GM12864 (cell line): ENCODE data around the gene TMOD1.

Experiments
- DNase-seq: peaks from one replicate; pipeline ENCODE4 v3.0.0-alpha.2; 2011; ENCODE audit warnings: low read depth
- H3K4me3 ChIP-seq: 2 replicates; pipeline ENCODE4 v1.5.1; 2011; ENCODE audit warnings: mild to moderate bottlenecking, low read depth, low read length, control low read depth
- CTCF ChIP-seq: IDR thresholded peaks from 2 replicates; pipeline ENCODE4 v1.5.1; 2011; ENCODE audit warnings: low read depth, mild to moderate bottlenecking, moderate library complexity, low read length, control low read depth, inconsistent platforms; ENCODE audit errors: missing control alignments

The TMOD1 gene

GRCh38 chr9:97555164-97555563, 53.7 kb downstream of the TMOD1 start:
- TF ChIP-seq CTCF: no peak
- DNase-seq: no peak
- no peak overlapping the region for H3K4me3 ChIP-seq

- no peak overlapping the region for H3K4me3 ChIP-seq
- DNase-seq: no peak
- no peak for TF ChIP-seq CTCF
Observed at GRCh38 chr9:97556036-97556720, 54.7 kb downstream of the TMOD1 start.

- H3K4me3 ChIP-seq: no peak overlapping the region
- no peak for DNase-seq
- TF ChIP-seq CTCF: no peak
Observed at GRCh38 chr9:97556721-97557605, 55.5 kb downstream of the TMOD1 start.

- DNase-seq: no peak
- no peak overlapping the region for H3K4me3 ChIP-seq
- TF ChIP-seq CTCF: no peak
Observed at GRCh38 chr9:97557606-97558095, 56.2 kb downstream of the TMOD1 start.

GRCh38 chr9:97558701-97559101, 57.2 kb downstream of the TMOD1 start:
- no peak for TF ChIP-seq CTCF
- DNase-seq: peak; percentile 7
- H3K4me3 ChIP-seq: peak overlapping the region; percentile 30; the same call in 1 of the 2 replicates

GRCh38 chr9:97559111-97559514, 57.6 kb downstream of the TMOD1 start:
- peak overlapping the region; percentile 30; the same call in 1 of the 2 replicates for H3K4me3 ChIP-seq
- peak; percentile 65 for DNase-seq
- TF ChIP-seq CTCF: no peak
